Tibial artery (tissue), 4 donors: ENCODE measurements around the gene RBAK.
A peak's percentile ranks its signal among the peaks of the same experiment; 100 is the strongest.
"Not testable (repeated sequence)": the region's sequence is repeated elsewhere in the genome, so short reads cannot be mapped to it uniquely, and the experiment has no call there.

Experiments
- DNase-seq, 2 donors: peaks; one replicate each; pipeline ENCODE4 v3.0.0-alpha.2; 2019
- H3K27ac ChIP-seq, 2 donors: fragments of 200-600 bp; sonication (generic) in 1 of 2; 1 replicate in 1 of 2; 2 replicates in 1 of 2; pipeline ENCODE4 v1.5.1; 2018 to 2019; ENCODE audit warnings: mild to moderate bottlenecking in 1 of 2
- H3K27me3 ChIP-seq, 2 donors: fragments of 200-600 bp; sonication (generic) in 1 of 2; one replicate each; pipeline versions ENCODE4 v1.5.1 to v1.6.0; 2016 to 2019
- H3K36me3 ChIP-seq, 3 donors: fragments of 200-600 bp; sonication (generic) in 2 of 3; one replicate each; pipeline ENCODE4 v1.5.1; 2016 to 2019; ENCODE audit warnings: mild to moderate bottlenecking in 2 of 3
- H3K4me1 ChIP-seq, 4 donors: fragments of 200-600 bp; sonication (generic) in 2 of 4; 1 replicate in 3 of 4; 2 replicates in 1 of 4; pipeline ENCODE4 v1.5.1; 2016 to 2019
- H3K4me3 ChIP-seq, 2 donors: fragments of 200-600 bp; sonication (generic) in 1 of 2; 1 replicate in 1 of 2; 2 replicates in 1 of 2; pipeline ENCODE4 v1.5.1; 2018 to 2019; ENCODE audit warnings: mild to moderate bottlenecking in 2 of 2
- H3K9me3 ChIP-seq, 3 donors: fragments of 200-600 bp; sonication (generic) in 1 of 3; one replicate each; pipeline ENCODE4 v1.5.1; 2016 to 2019
- intact Hi-C: fragments of 100-400 bp; cut with DNase I; formaldehyde crosslinking; loops from one replicate; pipeline ENCODE4 v1.15.0; 2023; ENCODE audit warnings: low total_unique reads
- TF ChIP-seq, protein P1 (sequence below), 2 experiments: fragments of 200-600 bp in 1 of 2; fragments of 450-650 bp in 1 of 2; IDR thresholded peaks; one replicate each; pipeline ENCODE4 v1.5.1; 2017 to 2019; ENCODE audit warnings: antibody characterized with exemption in 2 of 2, mild to moderate bottlenecking in 1 of 2, moderate library complexity in 1 of 2

The RBAK gene

DNA sequence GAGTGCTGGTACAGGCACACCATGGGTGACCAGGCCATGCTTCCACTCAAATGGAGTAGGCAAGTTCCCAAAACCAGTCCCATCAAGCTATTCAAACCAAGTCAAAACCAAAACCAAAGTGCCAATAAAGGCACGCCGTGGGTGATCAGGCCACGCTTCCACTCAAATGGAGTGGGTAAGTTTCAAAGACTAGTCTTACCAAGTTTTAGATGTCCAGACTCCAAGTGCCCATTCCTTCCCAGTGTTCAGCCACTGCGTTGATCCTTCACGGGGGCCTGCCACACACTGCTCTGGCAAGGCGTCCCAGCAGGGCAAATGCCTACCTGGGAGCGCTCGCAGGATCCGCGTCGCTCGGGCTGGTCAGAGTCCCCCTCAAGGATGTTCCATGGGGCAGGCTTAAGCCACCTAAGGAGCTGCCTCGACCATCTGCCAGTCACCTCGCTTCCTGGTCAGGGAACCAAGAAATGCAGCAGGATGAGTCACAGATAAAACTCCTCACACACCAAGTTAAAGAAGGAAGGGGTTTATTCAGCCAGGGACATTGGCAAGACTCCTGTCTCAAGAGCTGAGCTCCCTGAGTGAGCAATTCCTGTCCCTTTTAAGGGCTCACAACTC, 17.8 kb upstream of the RBAK start:
- H3K4me3 ChIP-seq, H3K4me1 ChIP-seq, intact Hi-C loops, H3K9me3 ChIP-seq, H3K27ac ChIP-seq, DNase-seq, H3K27me3 ChIP-seq, H3K36me3 ChIP-seq: not testable (repeated sequence)

DNA sequence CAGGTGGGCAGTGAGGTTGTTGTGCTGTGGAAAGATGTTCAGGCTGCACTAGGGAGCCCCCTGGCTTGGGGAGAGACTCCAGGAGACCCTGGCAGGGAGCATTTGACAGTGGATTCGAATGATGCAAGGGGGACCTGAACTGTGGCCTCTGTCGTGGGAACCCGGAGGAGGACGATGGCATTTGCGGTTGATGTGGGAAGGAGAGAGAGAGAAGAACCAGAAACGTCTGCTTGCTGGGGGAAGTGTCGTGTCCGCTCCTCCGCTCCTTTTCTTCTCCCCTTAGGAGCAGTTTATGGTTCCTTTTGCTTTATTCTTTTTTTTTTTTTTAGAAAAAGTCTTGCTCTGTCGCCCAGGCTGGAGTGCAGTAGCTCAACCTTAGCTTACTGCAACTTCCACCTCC, 12.5 kb upstream of the RBAK start:
- H3K9me3 ChIP-seq, H3K4me1 ChIP-seq, intact Hi-C loops: not testable (repeated sequence)

DNA sequence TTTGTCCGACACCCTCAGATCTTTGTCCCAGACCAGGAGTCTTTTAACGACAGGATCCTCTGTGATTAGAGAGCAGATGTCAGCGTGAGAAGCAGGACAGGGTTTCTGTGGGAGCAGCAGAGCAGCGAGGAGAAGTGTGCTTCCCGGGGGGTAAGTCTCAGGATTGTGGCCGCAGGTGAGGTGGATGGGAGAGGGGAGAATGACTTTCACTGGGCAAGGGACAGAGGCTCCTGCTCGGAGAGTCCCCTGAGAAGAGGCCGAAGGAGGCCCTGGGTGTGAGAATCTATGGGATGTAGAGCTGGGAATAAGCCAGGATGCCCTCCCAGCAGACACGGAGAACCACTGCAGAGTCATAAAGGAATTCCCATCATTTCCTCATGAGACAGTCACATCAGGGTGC, 10.4 kb upstream of the RBAK start:
- H3K9me3 ChIP-seq, result no peaks in the 10 kb centered on the region
- H3K27ac ChIP-seq, result no peak overlapping the region
- TF ChIP-seq, protein P1, sequence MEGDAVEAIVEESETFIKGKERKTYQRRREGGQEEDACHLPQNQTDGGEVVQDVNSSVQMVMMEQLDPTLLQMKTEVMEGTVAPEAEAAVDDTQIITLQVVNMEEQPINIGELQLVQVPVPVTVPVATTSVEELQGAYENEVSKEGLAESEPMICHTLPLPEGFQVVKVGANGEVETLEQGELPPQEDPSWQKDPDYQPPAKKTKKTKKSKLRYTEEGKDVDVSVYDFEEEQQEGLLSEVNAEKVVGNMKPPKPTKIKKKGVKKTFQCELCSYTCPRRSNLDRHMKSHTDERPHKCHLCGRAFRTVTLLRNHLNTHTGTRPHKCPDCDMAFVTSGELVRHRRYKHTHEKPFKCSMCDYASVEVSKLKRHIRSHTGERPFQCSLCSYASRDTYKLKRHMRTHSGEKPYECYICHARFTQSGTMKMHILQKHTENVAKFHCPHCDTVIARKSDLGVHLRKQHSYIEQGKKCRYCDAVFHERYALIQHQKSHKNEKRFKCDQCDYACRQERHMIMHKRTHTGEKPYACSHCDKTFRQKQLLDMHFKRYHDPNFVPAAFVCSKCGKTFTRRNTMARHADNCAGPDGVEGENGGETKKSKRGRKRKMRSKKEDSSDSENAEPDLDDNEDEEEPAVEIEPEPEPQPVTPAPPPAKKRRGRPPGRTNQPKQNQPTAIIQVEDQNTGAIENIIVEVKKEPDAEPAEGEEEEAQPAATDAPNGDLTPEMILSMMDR (IDR thresholded peaks at IDR 0.05), result no peak
- no peaks in the 10 kb centered on the region for H3K36me3 ChIP-seq
- H3K4me1 ChIP-seq, result no peaks in the 10 kb centered on the region
- no peaks in the 10 kb centered on the region for H3K27me3 ChIP-seq
- H3K4me3 ChIP-seq, result no peak overlapping the region
- no peak for DNase-seq
- intact Hi-C loops, result no loop called here

More for the DNA sequence above, 12.5 kb upstream of the RBAK start:
- H3K4me3 ChIP-seq, H3K36me3 ChIP-seq, H3K27ac ChIP-seq, DNase-seq, H3K27me3 ChIP-seq: not testable (repeated sequence)

DNA sequence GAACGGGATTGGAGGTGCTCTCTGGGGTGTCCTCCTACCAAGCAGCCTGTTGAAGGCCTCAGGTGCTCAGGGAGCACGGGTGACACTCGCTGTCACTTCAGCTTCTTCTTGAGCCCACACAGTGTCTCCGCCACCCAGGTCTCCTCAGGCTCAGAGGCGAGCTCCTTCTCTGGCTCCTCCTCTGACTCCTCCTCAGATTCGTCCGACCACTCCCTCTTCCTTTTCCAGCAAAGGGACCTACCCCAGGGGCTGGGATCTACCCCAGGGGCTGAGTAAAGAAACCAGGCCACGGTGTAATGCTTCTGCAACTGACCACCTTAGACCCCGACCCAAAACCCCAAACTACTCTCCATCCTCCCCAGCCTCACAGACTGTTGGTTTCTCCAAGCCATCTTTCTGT, 9.2 kb upstream of the RBAK start:
- no peaks in the 10 kb centered on the region for H3K27me3 ChIP-seq
- no peak overlapping the region for H3K4me3 ChIP-seq
- H3K27ac ChIP-seq, result no peak overlapping the region
- H3K9me3 ChIP-seq, result no peaks in the 10 kb centered on the region
- no peak for DNase-seq
- TF ChIP-seq, protein P1 (IDR thresholded peaks at IDR 0.05), result no peak
- no peaks in the 10 kb centered on the region for H3K4me1 ChIP-seq
- H3K36me3 ChIP-seq, result no peaks in the 10 kb centered on the region
- intact Hi-C loops, result no loop called here

DNA sequence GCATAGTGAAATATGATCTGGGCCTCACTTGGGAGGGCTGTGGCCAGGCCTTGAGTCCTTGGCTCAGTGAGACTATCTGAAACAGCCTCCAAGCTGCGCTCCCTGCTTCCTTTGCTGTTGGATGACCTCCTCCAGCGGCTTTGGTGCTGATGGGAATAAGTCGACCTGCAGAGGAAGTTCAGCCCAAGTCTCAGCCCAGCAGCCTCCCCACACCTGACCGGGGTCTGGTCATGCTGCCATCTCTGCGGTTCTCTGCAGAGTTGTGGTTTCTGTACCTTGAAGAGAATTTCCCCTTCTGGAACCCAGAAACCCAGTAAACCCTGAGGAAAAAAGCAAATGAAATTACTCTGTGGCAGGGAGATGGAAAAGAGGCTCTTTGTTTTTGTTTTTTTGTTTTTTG, 4.6 kb upstream of the RBAK start:
- Histone ChIP-seq H3K4me3 (no peak overlapping the region), H3K36me3 (no peaks in the 10 kb centered on the region), H3K9me3 (no peaks in the 10 kb centered on the region), H3K4me1 (peaks cover 0 to 6% (median 2%) of the 10 kb centered on the region in 4 donors), H3K27me3 (no peaks in the 10 kb centered on the region), H3K27ac (no peak overlapping the region)
- intact Hi-C loops, result no loop called here
- TF ChIP-seq, protein P1 (IDR thresholded peaks at IDR 0.05), result no peak
- no peak for DNase-seq

DNA sequence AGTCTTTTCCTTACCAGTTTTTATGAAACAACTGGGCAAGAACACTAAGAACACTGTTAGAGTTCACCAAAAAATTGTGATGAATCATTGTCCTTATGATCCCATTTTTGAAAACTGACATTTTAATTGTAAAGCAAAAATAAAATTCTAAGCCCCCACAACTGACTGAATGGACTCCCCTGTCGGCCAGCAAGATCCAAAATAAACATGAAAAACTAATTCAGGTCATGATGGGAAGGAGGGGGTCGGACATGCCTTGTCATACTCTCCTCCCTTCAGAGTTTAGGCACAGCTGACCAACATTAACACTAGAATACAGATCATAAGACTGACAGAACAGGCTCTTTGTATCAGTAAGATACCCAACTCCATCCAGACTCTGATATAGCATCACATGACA, 2.0 kb upstream of the RBAK start:
- no peak overlapping the region for H3K4me3 ChIP-seq
- H3K9me3 ChIP-seq, result no peaks in the 10 kb centered on the region
- TF ChIP-seq, protein P1 (IDR thresholded peaks at IDR 0.05), result no peak
- no peak overlapping the region for H3K27ac ChIP-seq
- H3K36me3 ChIP-seq, result peaks cover 3 to 6% (median 4%) of the 10 kb centered on the region in 3 donors
- peaks cover 0 to 11% (median 4%) of the 10 kb centered on the region in 4 donors for H3K4me1 ChIP-seq
- DNase-seq, result no peak
- intact Hi-C loops, result no loop called here
- no peaks in the 10 kb centered on the region for H3K27me3 ChIP-seq

DNA sequence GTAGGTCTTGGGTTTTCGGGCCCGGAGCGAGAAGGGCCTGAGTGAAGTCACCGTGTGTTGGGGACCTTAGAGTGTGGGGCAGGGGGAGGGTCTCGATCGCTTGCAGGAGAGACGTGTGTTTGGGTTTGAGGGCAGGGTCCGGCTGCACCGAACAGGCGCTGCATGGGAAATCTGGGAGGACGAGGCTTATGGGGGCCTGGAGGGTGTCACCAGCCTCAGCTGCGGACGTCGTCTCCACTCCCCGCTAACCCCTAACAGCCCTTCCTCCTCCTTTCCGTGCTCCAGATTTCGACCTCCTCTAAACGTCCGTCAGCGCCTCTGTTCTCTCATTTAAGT, 705 bp downstream of the RBAK start:
- H3K27me3 ChIP-seq, H3K9me3 ChIP-seq, DNase-seq, intact Hi-C loops: not testable (repeated sequence)
- Histone ChIP-seq H3K36me3 (peaks cover 24 to 29% (median 26%) of the 10 kb centered on the region in 3 donors), H3K27ac (peak overlapping the region; percentile 82 to 84), H3K4me3 (peak overlapping the region; percentile 88 to 90), H3K4me1 (peaks cover 0 to 11% (median 4%) of the 10 kb centered on the region in 4 donors)

DNA sequence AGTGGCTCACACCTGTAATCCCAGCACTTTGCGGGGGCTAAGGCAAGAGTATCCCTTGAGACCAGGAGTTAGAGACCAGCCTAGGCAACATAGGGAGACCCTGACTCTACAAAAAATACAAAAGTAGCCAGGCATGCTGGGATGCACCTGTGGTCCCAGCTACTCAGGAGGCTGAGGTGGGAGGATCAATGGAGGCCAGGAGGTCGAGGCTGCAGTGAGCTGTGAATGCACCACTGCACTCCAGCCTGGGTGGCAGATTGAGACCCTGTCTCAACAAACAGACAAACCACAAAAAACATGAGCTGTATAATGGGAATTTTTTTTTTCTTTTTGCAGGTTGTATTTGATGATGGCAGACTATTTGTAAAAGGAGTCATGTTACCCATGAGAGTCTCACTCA, 1.5 kb downstream of the RBAK start:
- H3K27me3 ChIP-seq, H3K27ac ChIP-seq, intact Hi-C loops, H3K4me3 ChIP-seq, DNase-seq: not testable (repeated sequence)
- H3K4me1 ChIP-seq, result peaks cover 0 to 11% (median 4%) of the 10 kb centered on the region in 4 donors
- H3K36me3 ChIP-seq, result peaks cover 31 to 36% (median 32%) of the 10 kb centered on the region in 3 donors
- H3K9me3 ChIP-seq, result peaks cover 7 to 13% (median 11%) of the 10 kb centered on the region in 3 donors
